ENCODE measurements around the gene C1orf210.

GRCh38 chr1:43306688-43307457 lies 21.5 kb upstream of the C1orf210 start:
- TF ChIP-seq IRF1 (CRISPR knock-in tag; IDR thresholded peaks at IDR 0.05; ENCODE audit: borderline replicate concordance) (no peak), KLF16 (IDR thresholded peaks at IDR 0.05) (no peak), ILK (tag; IDR thresholded peaks at IDR 0.05; ENCODE audit: borderline replicate concordance, low read depth) (no peak), GMEB1 (CRISPR knock-in tag; IDR thresholded peaks at IDR 0.05) (no peak)
